GM18909 (cell line): ENCODE results near the gene NDOR1.
"Not testable (repeated sequence)": the region's sequence is repeated elsewhere in the genome, so short reads cannot be mapped to it uniquely, and the experiment has no call there.

Experiments used
- ATAC-seq: cut with Tn5 transposase; IDR thresholded peaks from one replicate; pipeline ENCODE4 v1.9.1; 2021; ENCODE audit warnings: mild to moderate bottlenecking; ENCODE audit not compliant: unreplicated experiment, poor library complexity

NDOR1 gene

DNA sequence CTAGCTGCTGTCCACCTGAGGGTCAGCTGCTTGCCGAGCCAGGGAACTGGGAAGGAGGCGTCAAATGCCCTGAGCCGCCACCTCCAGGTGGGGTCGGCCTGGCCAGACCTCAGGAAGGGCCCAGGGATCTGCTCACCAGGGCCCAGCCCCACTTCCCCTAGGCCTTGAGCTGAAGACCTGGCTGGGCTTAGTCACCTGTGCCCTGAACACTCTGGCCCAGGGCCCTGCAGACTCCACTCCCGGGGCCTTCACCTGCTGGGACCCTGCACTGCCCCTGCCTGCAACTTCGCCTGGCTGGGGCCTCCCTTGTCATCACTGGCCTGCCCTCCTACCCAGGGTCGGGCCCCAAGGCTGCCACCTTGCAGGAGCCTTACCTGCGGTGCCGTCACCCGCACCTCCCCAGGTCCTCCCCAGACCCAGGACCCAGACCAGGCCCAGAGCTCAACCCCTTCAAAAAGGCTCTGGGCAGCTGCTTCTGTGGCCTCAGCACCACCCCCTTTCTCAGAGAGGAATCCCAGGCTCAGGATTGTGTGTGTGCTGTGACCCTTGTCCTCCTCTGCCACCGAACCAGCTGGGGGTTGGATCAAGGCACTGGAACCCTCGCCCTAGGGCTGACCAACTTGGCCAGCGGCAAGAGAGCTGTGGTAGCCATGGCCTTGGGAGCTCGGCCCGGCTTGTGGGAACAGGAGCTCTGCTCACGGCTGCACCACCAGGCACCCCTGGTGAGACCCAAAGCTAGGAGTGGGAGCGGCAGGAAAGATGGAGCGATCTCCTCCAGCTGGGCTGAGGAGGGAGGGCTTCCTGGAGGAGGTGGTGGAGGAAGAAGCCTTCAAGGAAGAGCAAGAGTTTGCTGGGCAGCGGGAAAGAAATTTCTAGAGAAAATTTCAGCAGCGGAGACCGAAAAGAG is 48.5 kb downstream of the NDOR1 start:
- ATAC-seq = no peak

DNA sequence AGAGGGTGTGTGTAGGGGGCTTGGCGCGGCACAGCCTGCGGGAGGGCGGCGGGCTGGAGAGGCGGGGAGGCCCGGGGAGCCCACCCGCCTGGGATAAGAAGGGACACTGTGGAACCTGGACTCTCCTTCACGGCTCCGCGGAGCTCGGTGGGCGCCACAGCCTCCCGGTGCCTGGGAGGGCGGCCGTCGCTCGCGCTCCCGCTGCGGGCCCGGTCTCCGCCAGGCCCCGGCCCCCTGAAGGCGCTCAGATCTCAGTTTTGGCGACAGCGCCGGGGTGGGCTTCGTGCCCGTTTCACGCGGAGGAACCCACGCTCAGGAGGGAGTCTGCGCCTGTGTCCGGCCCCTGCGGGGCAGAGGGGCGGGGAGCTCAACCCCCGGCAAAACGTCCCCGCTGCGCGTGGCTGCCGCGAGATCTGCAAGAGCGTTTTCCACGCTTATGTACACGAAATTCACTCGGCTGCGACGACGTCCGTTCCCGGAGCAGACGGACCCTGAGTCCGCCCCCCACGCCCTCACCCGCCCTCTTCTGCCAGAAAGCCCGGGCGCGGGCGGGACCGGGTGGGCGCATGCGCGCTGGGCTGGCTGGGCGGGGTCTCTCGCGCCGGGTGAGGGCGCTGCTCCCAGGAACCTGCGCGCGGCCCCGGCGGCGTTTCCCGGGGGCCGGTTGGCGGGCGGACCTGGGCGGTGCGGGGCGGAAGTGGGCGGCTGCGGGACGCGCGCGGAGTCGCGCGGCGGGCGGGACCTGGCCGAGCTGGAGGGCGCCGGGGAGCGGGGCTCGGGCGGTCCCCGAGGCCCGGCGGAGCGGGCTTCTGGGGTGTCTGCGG is 49.3 kb downstream of the NDOR1 start, which contains the start of gene NELFB:
Gene NELFB (plus strand): TSS at position 704 of the 824 bp plus-strand sequence.
- ATAC-seq = peak; percentile 76

DNA sequence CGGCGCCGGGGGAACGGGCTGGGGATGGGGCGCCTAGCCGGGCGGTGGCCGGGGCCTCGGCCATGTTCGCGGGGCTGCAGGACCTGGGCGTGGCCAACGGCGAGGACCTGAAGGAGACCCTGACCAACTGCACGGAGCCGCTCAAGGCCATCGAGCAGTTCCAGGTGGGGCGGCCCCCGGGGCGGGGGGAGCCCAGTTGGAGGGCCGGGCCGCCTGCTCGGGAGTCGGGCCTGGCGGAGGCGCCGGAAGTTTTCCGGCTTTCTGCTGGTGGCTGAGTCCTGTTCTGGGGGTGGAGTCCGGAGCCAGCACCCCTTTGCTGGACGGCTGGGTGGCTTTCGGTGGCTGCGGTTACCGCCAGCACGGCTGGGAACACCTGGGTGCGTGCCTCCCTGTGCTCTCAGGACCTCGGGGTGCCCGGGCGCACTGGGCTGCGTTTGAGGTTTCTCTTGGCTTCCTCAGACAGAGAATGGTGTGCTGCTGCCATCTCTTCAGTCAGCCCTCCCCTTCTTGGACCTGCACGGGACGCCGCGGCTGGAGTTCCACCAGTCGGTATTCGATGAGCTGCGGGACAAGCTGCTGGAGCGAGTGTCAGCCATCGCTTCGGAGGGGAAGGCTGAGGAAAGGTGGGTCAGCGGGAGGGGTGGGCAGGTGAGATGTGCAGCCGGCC is 50.1 kb downstream of the NDOR1 start:
- ATAC-seq = peak; percentile 33

DNA sequence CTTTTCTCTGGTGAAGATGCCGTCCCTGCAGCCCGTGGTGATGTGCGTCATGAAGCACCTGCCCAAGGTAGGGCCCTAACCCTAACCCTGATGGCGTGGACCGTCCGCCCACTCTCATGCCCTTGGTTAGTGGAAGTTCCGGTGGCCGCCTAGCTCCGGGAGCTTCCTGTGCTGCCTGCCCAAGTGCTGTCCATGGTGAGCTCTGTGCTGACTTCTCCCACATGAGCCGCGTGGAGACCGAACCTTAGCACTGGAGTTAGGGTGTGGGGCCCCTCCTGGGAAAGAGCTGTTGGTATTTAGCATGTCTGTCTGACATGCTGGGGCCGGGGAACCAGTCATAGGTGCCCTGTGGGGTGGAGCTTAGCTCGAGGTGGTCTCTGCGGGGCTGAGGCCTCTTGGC is 50.9 kb downstream of the NDOR1 start:
- ATAC-seq = no peak

DNA sequence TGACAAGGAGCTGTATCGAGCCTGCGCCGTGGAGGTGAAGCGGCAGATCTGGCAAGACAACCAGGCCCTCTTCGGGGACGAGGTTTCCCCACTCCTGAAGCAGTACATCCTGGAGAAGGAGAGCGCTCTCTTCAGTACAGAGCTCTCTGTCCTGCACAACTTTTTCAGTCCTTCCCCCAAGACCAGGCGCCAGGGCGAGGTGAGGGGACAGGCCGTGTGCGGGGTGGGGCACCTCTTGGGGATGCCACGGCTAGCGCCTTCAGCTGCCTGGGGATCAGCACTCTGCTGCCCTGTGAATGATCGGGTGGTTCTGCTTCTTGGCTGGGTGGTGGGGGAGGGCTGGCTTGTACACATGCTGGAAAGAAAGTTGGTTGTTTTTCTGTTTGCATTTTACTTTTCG is 51.4 kb downstream of the NDOR1 start:
- ATAC-seq = no peak

DNA sequence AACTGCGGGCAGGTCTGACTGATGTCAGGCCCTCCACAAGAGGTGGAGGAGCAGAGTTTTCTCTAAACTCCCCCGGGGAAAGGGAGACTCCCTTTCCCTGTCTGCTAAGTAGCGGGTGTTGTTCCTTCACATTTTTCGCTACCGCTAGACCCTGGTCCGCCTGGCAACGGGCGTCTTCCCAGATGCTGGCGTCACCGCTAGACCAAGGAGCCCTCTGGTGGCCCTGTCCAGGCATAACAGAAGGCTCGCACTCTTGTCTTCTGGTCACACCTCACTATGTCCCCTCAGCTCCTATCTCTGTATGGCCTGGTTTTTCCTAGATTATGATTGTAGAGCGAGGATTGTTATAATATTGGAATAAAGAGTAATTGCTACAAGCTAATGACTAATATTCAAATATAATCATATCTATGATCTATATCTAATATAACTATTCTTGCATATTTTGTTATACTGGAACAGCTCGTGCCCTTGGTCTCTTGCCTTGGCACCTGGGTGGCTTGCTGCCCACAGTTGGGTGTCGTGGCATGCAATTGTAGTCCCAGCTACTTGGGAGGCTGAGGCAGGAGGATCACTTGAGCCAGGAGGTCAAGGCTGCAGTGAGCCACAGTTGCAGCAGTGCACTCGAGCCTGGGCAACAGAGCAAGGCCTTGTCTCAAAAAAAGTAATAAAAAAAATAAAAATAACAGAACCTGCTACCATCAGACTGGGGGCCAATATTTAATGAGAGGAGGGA is 56.8 kb downstream of the NDOR1 start:
- ATAC-seq = not testable (repeated sequence)

DNA sequence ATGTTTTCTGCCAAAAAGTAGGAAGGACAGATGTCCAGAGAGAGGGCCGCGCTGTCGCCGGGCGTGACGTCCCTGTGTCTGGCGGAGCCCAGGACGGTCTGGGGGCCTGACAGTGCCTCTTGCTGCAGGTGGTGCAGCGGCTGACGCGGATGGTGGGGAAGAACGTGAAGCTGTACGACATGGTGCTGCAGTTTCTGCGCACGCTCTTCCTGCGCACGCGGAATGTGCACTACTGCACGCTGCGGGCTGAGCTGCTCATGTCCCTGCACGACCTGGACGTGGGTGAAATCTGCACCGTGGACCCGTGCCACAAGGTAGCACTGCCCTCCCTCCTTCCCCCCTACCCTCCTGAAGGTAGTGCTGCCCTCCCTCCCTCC is 57.4 kb downstream of the NDOR1 start:
- no peak for ATAC-seq

DNA sequence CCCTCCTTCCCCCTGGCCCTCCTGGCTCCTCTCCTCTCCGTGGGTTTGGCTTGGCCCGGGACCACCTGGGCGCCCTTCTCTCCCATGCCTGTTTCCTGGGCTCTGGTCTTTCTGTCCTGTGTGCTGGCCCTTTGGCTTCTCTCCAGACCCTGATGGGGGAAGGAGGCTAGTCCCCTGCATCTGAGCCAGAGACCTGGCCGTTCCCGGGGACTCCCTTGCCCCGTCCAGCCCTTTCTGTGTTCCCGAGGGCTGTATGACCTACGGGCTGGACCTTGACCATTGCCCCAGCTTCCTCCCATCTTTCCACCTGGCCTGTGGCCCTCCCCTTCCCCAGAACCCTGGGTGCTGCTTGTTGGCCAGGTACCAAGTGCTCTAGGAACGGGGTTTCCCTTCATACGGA is 58.0 kb downstream of the NDOR1 start:
- ATAC-seq = no peak

DNA sequence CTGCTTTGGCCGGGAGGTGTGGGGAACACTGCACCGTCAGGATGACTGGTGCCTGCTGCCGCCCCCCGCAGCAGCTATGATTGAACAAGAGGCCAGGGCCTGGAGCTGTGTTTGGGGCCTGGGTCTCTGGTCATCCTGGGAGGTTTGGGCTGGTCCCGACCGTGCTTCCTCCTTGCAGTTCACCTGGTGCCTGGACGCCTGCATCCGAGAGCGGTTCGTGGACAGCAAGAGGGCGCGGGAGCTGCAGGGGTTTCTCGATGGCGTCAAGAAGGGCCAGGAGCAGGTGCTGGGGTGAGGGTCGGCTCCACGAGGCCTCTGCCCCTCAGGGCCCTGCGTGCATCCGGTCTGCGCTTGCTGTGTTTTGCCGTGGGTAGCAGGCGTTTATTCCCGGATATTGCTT is 58.6 kb downstream of the NDOR1 start:
- no peak for ATAC-seq

DNA sequence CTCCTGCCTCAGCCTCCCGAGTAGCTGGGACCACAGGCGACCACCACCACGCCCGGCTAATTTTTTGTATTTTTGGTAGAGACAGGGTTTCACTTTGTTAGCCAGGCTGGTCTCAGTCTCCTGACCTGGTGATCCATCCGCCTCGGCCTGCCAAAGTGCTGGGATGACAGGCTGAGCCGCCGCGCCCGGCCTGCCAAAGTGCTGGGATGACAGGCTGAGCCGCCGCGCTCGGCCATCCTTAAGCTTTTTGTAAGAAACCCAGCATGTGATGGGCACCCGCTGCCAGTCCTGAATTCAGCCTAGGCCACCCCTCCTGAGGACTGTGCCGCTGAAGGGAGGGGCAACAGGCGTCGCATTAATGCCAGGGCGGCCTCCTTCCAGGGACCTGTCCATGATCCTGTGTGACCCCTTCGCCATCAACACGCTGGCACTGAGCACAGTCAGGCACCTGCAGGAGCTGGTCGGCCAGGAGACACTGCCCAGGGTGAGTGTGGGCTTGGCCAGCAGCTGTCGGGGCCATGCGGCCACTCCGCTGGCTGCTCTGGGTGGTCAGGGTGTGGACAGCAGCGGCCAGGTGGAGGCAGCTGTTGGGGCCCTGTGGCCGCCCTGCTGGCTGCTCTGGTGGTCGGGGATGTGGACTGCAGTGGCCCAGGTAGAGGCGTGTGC is 60.1 kb downstream of the NDOR1 start:
- ATAC-seq = no peak

DNA sequence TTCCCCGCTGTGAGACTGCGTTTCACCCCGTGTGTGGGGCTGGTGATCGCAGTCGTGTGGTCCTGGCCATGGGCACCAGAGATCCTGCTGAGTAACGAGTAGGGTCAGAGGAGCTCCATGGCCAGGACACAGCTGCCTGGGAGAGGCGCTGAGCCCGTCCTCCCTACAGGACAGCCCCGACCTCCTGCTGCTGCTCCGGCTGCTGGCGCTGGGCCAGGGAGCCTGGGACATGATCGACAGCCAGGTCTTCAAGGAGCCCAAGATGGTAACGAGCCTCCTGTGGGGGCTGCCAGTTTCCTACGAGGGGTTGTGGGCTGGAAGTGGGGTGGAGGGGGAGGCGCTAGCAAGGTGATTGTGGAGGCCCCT is 60.6 kb downstream of the NDOR1 start:
- ATAC-seq = no peak
